Measurements from ENCODE around the gene TLCD5.

The TLCD5 gene

GRCh38 chr11:120298461-120298860 lies 26.6 kb upstream of the TLCD5 start:
- FAIRE-seq, result no peak
- no peak for DNase-seq (ENCODE audit: insufficient read length, low spot score)
- TF ChIP-seq POLR2A (IDR thresholded peaks at IDR 0.05; ENCODE audit: low read depth, low read length), result no peak

GRCh38 chr11:120302001-120302805 lies 22.9 kb upstream of the TLCD5 start:
- no peak for TF ChIP-seq POLR2A (IDR thresholded peaks at IDR 0.05; ENCODE audit: low read depth, low read length)
- DNase-seq (ENCODE audit: insufficient read length, low spot score), result no peak
- no peak for FAIRE-seq

GRCh38 chr11:120303004-120303637 lies 22.0 kb upstream of the TLCD5 start:
- DNase-seq (ENCODE audit: insufficient read length, low spot score) (peak; percentile 51), FAIRE-seq (peak; percentile 43)
- TF ChIP-seq POLR2A (IDR thresholded peaks at IDR 0.05; ENCODE audit: low read depth, low read length), result no peak

GRCh38 chr11:120304526-120304925 lies 20.6 kb upstream of the TLCD5 start:
- no peak for TF ChIP-seq POLR2A (IDR thresholded peaks at IDR 0.05; ENCODE audit: low read depth, low read length)
- DNase-seq (ENCODE audit: insufficient read length, low spot score) (peak; percentile 25), FAIRE-seq (no peak)

GRCh38 chr11:120305286-120305685 lies 19.8 kb upstream of the TLCD5 start:
- TF ChIP-seq POLR2A (IDR thresholded peaks at IDR 0.05; ENCODE audit: low read depth, low read length), result no peak
- no peak for DNase-seq (ENCODE audit: insufficient read length, low spot score)
- no peak for FAIRE-seq

- DNase-seq (ENCODE audit: insufficient read length, low spot score) (peak; percentile 62), FAIRE-seq (peak; percentile 77)
- no peak for TF ChIP-seq POLR2A (IDR thresholded peaks at IDR 0.05; ENCODE audit: low read depth, low read length)
Observed at GRCh38 chr11:120306519-120307242, 18.4 kb upstream of the TLCD5 start.

- FAIRE-seq (no peak), DNase-seq (ENCODE audit: insufficient read length, low spot score) (no peak)
- TF ChIP-seq POLR2A (IDR thresholded peaks at IDR 0.05; ENCODE audit: low read depth, low read length), result no peak
Observed at GRCh38 chr11:120307476-120307875, 17.6 kb upstream of the TLCD5 start.

GRCh38 chr11:120308081-120308480 lies 17.0 kb upstream of the TLCD5 start:
- FAIRE-seq (no peak), DNase-seq (ENCODE audit: insufficient read length, low spot score) (no peak)
- no peak for TF ChIP-seq POLR2A (IDR thresholded peaks at IDR 0.05; ENCODE audit: low read depth, low read length)

GRCh38 chr11:120310870-120311269 lies 14.2 kb upstream of the TLCD5 start:
- DNase-seq (ENCODE audit: insufficient read length, low spot score), result no peak
- TF ChIP-seq POLR2A (IDR thresholded peaks at IDR 0.05; ENCODE audit: low read depth, low read length), result no peak
- no peak for FAIRE-seq

GRCh38 chr11:120314861-120315260 lies 10.2 kb upstream of the TLCD5 start:
- no peak for FAIRE-seq
- no peak for TF ChIP-seq POLR2A (IDR thresholded peaks at IDR 0.05; ENCODE audit: low read depth, low read length)
- no peak for DNase-seq (ENCODE audit: insufficient read length, low spot score)

- DNase-seq (ENCODE audit: insufficient read length, low spot score) (no peak), FAIRE-seq (no peak)
- no peak for TF ChIP-seq POLR2A (IDR thresholded peaks at IDR 0.05; ENCODE audit: low read depth, low read length)
Observed at GRCh38 chr11:120316880-120317688, 8.0 kb upstream of the TLCD5 start.

GRCh38 chr11:120317689-120318480 lies 7.2 kb upstream of the TLCD5 start:
- DNase-seq (ENCODE audit: insufficient read length, low spot score) (no peak), FAIRE-seq (no peak)
- no peak for TF ChIP-seq POLR2A (IDR thresholded peaks at IDR 0.05; ENCODE audit: low read depth, low read length)

GRCh38 chr11:120318906-120319305 lies 6.2 kb upstream of the TLCD5 start:
- DNase-seq (ENCODE audit: insufficient read length, low spot score), result no peak
- no peak for FAIRE-seq

More at GRCh38 chr11:120318906-120319305, 6.2 kb upstream of the TLCD5 start:
- TF ChIP-seq POLR2A (IDR thresholded peaks at IDR 0.05; ENCODE audit: low read depth, low read length), result no peak
